Measurements from ENCODE around the gene FAM240A.

DNA sequence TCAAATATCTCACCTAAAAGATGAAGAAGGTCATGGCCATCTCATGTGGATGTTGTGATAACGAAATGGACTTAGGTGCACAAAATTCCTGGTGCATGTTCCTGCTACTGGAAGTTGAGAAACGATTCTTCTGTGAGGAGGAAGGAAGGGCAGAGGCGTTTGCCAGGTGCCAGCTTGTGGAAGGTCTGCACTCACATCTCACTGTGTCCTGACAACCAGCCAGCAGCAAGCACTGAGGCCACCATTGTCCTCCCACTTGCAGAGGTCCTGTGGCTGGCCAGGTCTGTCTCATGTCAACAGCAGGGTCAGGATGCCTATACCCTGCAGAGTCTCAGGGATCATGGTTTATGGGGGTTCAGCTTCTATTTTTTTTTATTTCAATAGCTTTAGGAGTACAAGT lies 3.7 kb downstream of the FAM240A start:
- TF ChIP-seq, protein P1, sequence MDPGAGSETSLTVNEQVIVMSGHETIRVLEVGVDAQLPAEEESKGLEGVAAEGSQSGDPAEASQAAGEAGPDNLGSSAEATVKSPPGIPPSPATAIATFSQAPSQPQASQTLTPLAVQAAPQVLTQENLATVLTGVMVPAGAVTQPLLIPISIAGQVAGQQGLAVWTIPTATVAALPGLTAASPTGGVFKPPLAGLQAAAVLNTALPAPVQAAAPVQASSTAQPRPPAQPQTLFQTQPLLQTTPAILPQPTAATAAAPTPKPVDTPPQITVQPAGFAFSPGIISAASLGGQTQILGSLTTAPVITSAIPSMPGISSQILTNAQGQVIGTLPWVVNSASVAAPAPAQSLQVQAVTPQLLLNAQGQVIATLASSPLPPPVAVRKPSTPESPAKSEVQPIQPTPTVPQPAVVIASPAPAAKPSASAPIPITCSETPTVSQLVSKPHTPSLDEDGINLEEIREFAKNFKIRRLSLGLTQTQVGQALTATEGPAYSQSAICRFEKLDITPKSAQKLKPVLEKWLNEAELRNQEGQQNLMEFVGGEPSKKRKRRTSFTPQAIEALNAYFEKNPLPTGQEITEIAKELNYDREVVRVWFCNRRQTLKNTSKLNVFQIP (CRISPR knock-in tag; IDR thresholded peaks at IDR 0.05; ENCODE audit: borderline replicate concordance, low read depth), result no peak
- TF ChIP-seq RARB (CRISPR knock-in tag; IDR thresholded peaks at IDR 0.05), result no peak
- TF ChIP-seq GLIS3 (CRISPR knock-in tag; IDR thresholded peaks at IDR 0.05), result no peak
- TF ChIP-seq, protein P2, sequence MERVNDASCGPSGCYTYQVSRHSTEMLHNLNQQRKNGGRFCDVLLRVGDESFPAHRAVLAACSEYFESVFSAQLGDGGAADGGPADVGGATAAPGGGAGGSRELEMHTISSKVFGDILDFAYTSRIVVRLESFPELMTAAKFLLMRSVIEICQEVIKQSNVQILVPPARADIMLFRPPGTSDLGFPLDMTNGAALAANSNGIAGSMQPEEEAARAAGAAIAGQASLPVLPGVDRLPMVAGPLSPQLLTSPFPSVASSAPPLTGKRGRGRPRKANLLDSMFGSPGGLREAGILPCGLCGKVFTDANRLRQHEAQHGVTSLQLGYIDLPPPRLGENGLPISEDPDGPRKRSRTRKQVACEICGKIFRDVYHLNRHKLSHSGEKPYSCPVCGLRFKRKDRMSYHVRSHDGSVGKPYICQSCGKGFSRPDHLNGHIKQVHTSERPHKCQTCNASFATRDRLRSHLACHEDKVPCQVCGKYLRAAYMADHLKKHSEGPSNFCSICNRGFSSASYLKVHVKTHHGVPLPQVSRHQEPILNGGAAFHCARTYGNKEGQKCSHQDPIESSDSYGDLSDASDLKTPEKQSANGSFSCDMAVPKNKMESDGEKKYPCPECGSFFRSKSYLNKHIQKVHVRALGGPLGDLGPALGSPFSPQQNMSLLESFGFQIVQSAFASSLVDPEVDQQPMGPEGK (CRISPR knock-in tag; IDR thresholded peaks at IDR 0.05; ENCODE audit: borderline replicate concordance), result no peak
- no peak for TF ChIP-seq BACH2 (CRISPR knock-in tag; IDR thresholded peaks at IDR 0.05; ENCODE audit: borderline replicate concordance)
- no peak for TF ChIP-seq ARNTL (CRISPR knock-in tag; IDR thresholded peaks at IDR 0.05; ENCODE audit: borderline replicate concordance, low read depth)
- TF ChIP-seq ZC3H10 (CRISPR knock-in tag; IDR thresholded peaks at IDR 0.05), result no peak
- TF ChIP-seq ESRRG (CRISPR knock-in tag; IDR thresholded peaks at IDR 0.05), result no peak
- TF ChIP-seq TCF4 (CRISPR knock-in tag; IDR thresholded peaks at IDR 0.05; ENCODE audit: borderline replicate concordance), result no peak
- TF ChIP-seq ZFP30 (CRISPR knock-in tag; IDR thresholded peaks at IDR 0.05), result no peak
